ENCODE measurements around the gene LAMA2. TPM values are rescaled to one million over a fixed set of nuclear protein-coding genes. Genes with fewer than 3 reads are reported as not detected.

LAMA2 gene
- total and polyA plus RNA-seq, 2 experiments from 2014 or later = 0.91 to 6.4 TPM

- TF ChIP-seq ZNF462 (CRISPR knock-in tag; IDR thresholded peaks at IDR 0.05) (no peak), POLR2AphosphoS5 (IDR thresholded peaks at IDR 0.05; ENCODE audit: low read depth) (no peak)
These were observed 292.1 kb downstream of the LAMA2 start (continued) for GRCh38 chr6:129175066-129175465.

- no peak for ATAC-seq
- Histone ChIP-seq H2AFZ (no peak overlapping the region), H3K4me3 (no peak overlapping the region), H3K27ac (ENCODE audit: low read depth) (no peak overlapping the region), H3F3A (replicated peaks; ENCODE audit: low read depth) (no peaks in the 10 kb centered on the region), H3K4me2 (no peak overlapping the region), H3K36me3 (ENCODE audit: insufficient read depth) (no peaks in the 10 kb centered on the region), H4K20me1 (replicated peaks; ENCODE audit: insufficient read depth) (no peaks in the 10 kb centered on the region), H3K4me1 (ENCODE audit: insufficient read depth) (no peaks in the 10 kb centered on the region; the same call in 1 of the 2 replicates), H3K79me2 (replicated peaks; ENCODE audit: insufficient read depth) (no peaks in the 10 kb centered on the region), H3K27me3 (ENCODE audit: insufficient read depth) (no peaks in the 10 kb centered on the region), H3K9me2 (ENCODE audit: insufficient read depth) (no peaks in the 10 kb centered on the region)
- no peak overlapping the region for H3K4me3 Mint-ChIP-seq
- DNase-seq (ENCODE audit: low spot score) = no peak
- H3K27ac Mint-ChIP-seq = no peak overlapping the region
- no peaks in the 10 kb centered on the region for H3K36me3 Mint-ChIP-seq (ENCODE audit: low read depth)
- H3K9me3 Mint-ChIP-seq = no peaks in the 10 kb centered on the region
- H3K27me3 Mint-ChIP-seq (ENCODE audit: insufficient read depth, low read depth, poor library complexity) = no peaks in the 10 kb centered on the region
- peaks cover 5% of the 10 kb centered on the region for H3K4me1 Mint-ChIP-seq
- TF ChIP-seq JUNB (IDR thresholded peaks at IDR 0.05; ENCODE audit: unreplicated experiment) = no peak
- no peak for TF ChIP-seq CREB1 (CRISPR knock-in tag; IDR thresholded peaks at IDR 0.05; ENCODE audit: low read depth)
- TF ChIP-seq ETS1 (IDR thresholded peaks at IDR 0.05) = no peak
- TF ChIP-seq ZNF331 (CRISPR knock-in tag; IDR thresholded peaks at IDR 0.05; ENCODE audit: low read depth) = no peak
- no peak for TF ChIP-seq STAT1 (IDR thresholded peaks at IDR 0.05; ENCODE audit: unreplicated experiment)
- no peak for TF ChIP-seq NANOG (IDR thresholded peaks at IDR 0.05; ENCODE audit: borderline replicate concordance)
- TF ChIP-seq CTCF (conservative IDR thresholded peaks at IDR 0.05; ENCODE audit: low read depth in 2 of 2) = no peak
- TF ChIP-seq POLR2AphosphoS5 (IDR thresholded peaks at IDR 0.05; ENCODE audit: low read depth) = no peak
- no peak for TF ChIP-seq REST (IDR thresholded peaks at IDR 0.05; ENCODE audit: unreplicated experiment)
- TF ChIP-seq EZH2phosphoT487 (IDR thresholded peaks at IDR 0.05; ENCODE audit: unreplicated experiment) = no peak
- TF ChIP-seq ZNF114 (CRISPR knock-in tag; IDR thresholded peaks at IDR 0.05) = no peak
- no peak for TF ChIP-seq EZH2 (IDR thresholded peaks at IDR 0.05; ENCODE audit: low read depth, unreplicated experiment)
These were observed 294.9 kb downstream of the LAMA2 start for GRCh38 chr6:129177801-129178200.
